IPS DF 6.9 (cell line): ENCODE data around the gene B9D1.

ENCODE experiments used
- DNase-seq: peaks from one replicate; pipeline ENCODE4 v3.0.0-alpha.2; 2013; ENCODE audit warnings: low read depth, low spot score
- H3K27ac ChIP-seq: one replicate; pipeline ENCODE4 v1.5.1; 2013; ENCODE audit warnings: low read length, control low read depth
- H3K27me3 ChIP-seq: 2 replicates; pipeline ENCODE4 v1.6.1; 2013; ENCODE audit warnings: mild to moderate bottlenecking, low read length; ENCODE audit not compliant: control insufficient read depth, insufficient read depth
- H3K36me3 ChIP-seq: 2 replicates; pipeline ENCODE4 v1.6.1; 2013; ENCODE audit warnings: low read length; ENCODE audit not compliant: control insufficient read depth, insufficient read depth
- H3K4me1 ChIP-seq: 2 replicates; pipeline ENCODE4 v1.6.1; 2013; ENCODE audit warnings: low read length; ENCODE audit not compliant: control insufficient read depth, insufficient read depth
- H3K4me3 ChIP-seq: 2 replicates; pipeline ENCODE4 v1.5.1; 2013; ENCODE audit warnings: mild to moderate bottlenecking, low read length
- H3K9me3 ChIP-seq: 2 replicates; pipeline ENCODE4 v1.6.1; 2013; ENCODE audit warnings: low read length, inconsistent platforms; ENCODE audit not compliant: control insufficient read depth, insufficient read depth
- WGBS: extraction: QIAGEN DNeasy Blood & Tissue Kit; methylation state at CpG from one replicate; pipeline ENCODE4 v1.1.7; 2013; ENCODE audit warnings: mixed read lengths, missing lambda C conversion rate; ENCODE audit not compliant: insufficient read length, insufficient coverage; 5-methylcytosine and 5-hydroxymethylcytosine counted together

B9D1 gene

DNA sequence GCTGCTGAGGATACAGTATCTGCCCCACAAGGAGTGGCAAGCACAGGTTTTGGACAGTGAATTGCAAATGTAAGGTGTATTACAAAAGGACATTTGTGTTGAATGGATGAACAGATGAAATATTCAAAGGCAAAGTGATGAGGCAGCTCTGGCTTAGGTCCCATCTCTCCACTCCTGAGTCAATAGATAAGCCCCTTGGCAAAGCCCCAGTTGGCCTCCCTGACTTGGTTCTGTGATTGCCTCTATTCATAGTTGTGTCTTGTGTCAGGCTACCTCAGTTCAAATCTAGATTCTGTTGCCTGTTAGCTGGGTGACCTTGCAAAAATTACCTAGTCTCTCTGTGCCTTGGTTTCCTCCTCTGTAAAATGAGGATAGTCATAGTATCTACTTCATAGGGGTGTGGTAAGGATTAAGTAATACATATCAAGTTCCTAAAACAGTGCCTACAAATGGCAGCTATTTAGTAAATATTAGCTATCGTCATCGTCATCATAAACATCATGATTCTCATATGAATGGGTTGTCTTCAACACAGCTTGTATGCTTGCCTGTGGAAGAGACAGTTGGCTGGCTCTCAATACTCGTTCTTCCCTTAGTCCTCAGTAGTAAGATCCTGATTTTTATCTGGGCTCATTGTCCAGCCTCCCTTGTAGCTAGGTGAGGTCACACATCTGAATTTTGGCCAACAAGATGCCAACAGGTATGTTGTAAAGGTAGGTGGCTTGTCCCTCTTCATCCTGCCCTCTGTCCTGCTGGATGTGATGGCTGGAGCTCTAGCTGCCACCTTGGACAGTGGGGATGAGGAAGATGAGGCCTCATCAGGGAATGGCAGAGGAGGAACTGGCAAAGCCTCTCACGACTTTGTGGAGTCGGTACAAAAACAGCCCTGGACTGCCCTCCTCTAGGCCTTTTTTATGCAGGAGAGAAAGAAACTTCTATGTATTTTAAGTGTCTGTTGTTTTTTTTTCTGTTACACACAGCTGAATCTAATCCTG is 26.6 kb upstream of the B9D1 start:
- Histone ChIP-seq H3K4me1 (peaks cover 9% of the 10 kb centered on the region), H3K36me3 (peaks cover 5% of the 10 kb centered on the region; the same call in 1 of the 2 replicates), H3K9me3 (no peaks in the 10 kb centered on the region), H3K4me3 (no peak overlapping the region), H3K27me3 (no peaks in the 10 kb centered on the region), H3K27ac (no peak overlapping the region)
- no peak for DNase-seq
- WGBS: no CpG with 5 or more reads among the region's 5 CpGs

DNA sequence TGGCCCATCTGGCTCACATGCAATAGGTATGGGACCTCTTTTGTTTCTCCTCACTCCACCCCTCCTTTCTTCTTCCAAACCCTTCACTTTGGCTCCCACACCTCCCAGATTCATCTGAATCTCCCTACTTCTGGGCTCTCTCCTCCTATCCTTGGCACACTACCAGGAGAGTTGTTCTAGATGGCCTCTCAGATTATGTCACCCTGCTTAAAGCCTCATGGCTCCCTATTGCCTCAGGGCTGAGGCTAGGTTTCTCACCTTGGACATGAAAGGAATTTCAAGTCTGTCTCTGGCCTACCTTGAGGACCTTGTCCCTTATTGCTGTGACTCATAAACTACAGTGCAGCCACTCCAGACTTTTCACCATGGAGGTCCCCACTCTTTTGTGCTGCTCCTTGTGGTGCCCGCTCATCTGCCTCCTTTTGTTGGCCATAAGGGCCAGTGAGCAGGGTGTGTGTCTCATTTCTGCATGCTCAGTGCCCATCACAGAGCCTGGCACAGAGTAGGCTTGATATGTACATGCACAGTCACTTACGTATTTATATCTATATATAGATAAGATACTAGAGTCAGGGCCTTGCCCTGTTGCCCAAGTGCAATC is 25.5 kb upstream of the B9D1 start:
- WGBS: no CpG with 5 or more reads among the region's 2 CpGs
- Histone ChIP-seq H3K27me3 (no peaks in the 10 kb centered on the region), H3K4me1 (peaks cover 9% of the 10 kb centered on the region), H3K27ac (no peak overlapping the region), H3K9me3 (no peaks in the 10 kb centered on the region), H3K4me3 (no peak overlapping the region), H3K36me3 (peaks cover 14% of the 10 kb centered on the region)
- no peak for DNase-seq

DNA sequence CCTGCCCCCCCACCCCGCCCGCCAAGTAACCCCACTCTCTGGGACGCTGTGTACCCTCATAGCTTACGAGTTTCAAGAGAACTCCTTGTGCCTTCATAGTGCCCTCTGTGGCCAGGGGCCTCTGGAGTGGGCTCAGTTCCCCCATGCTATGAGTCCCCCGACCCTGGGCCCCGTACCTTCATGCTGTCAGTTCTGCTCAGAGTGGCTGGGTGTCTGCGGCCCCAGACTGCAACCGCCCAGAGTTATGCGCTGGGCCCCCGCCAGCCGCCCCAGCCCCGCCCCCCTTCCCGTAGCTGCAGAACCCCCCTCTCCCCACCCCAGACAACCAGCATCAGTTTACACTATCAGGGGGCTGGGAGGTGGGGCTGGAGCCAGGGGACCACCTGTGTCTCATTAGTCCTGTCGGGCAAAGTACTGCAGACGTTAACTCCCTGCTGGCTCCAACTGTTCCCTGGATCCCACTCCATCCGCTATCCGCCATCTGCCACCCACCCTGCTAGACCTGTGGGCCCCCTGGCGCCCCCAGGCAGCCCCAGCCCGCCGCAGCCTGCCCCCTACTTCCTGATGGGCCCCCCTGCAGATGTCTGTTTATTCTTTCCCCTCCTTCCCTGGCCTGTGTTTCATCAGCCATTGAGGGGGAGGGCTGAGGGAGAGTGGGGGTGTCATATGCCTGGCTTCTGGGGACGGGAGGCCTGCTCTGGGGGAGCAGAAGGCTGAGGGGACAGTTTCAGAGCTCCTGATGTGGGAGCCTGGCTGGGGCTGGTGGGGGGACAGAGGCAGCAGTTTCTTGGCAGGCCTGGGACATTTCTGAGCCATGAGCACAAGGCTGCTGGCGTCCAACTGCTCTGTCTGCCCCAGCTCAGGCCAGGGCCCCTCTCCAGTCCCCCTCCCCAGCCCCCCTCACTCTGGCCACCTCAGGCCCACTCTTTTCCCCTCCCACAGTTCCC is 24.7 kb upstream of the B9D1 start, which contains the start of gene MFAP4:
TSS of gene MFAP4 (minus strand) at position 217 of the 947 bp plus-strand sequence. CDS start at position 182, 35 bp downstream.
- no peak for DNase-seq
- no peaks in the 10 kb centered on the region for H3K27me3 ChIP-seq
- H3K9me3 ChIP-seq: no peaks in the 10 kb centered on the region
- 0 out of 2 replicates have a peak within 1 kb of the TSS, but pooled peaks have one; percentile 5 for H3K4me3 ChIP-seq
- H3K4me1 ChIP-seq: peaks cover 9% of the 10 kb centered on the region
- H3K36me3 ChIP-seq: peaks cover 22% of the 10 kb centered on the region
- no CpG with 5 or more reads among the region's 22 CpGs for WGBS
- no peak within 1 kb of the TSS for H3K27ac ChIP-seq

DNA sequence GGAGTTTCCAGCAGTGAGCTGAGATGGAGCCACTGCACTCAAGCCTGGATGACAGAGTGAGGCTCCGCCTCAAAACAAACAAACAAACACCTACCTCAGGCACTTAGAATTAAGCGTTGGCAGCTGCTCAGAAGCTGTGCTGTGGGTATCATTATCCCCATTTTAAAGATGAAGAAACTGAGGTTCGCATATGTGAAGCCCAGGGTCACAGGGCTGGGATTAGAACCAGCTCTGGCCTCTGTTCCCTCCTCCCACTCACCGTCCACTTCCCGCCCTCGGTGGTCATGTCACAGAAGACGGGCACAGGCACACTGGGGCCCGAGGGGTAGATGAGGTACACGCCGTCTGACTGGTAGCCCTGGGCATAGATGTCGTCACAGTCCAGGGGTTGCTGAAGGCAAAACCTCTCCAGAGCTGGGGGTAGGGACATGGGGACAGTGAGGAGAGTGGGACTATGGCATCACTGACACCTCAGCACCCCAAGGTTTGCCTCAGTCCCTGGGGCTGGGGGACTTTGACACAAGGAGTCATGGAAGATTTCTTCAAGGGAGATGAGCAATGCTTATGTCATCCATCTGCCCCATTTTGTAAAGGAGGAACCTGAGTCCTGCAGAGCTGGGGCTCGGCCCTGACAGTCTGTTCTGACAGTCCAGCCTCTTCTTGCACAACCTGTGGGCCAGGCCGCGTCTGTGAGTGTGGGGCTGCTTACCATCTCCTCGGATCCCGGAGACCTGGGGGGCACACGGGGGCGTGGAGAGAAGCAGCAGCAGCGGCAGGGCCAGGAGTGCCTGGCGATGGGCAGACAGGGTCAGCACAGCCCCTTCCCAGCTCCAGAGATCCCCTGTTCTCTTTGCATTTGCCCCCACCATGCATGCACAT is 23.8 kb upstream of the B9D1 start:
- Histone ChIP-seq H3K4me3 (0 out of 2 replicates have a peak overlapping the region, but pooled peaks have one; percentile 5), H3K4me1 (peaks cover 8% of the 10 kb centered on the region; the same call in 1 of the 2 replicates), H3K27me3 (no peaks in the 10 kb centered on the region), H3K9me3 (no peaks in the 10 kb centered on the region), H3K36me3 (peaks cover 31% of the 10 kb centered on the region), H3K27ac (no peak overlapping the region)
- WGBS: no CpG with 5 or more reads among the region's 20 CpGs
- no peak for DNase-seq

DNA sequence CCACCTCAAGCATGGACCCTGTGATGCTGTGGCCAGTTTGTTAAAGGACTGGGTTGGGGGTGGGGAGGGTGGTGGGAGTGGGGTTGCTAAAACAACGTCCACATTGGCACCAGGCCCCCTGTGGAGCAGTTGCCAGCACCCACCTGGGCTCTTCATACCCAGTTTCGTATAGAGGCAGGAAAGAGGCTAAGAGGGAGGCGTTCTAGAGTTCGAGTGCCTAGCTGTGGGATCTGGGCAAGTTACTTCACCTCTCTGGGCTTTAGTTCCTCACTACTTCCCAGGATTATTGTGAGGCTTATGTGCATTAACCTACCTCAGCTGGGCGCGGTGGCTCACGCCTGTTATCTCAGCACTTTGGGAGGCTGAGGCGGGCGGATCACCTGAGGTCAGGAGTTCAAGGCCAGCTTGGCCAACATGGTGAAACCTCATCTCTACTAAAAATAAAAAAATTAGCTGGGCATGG is 23.0 kb upstream of the B9D1 start:
- Histone ChIP-seq H3K4me3 (no peak overlapping the region), H3K27ac (no peak overlapping the region), H3K9me3 (no peaks in the 10 kb centered on the region), H3K36me3 (peaks cover 39% of the 10 kb centered on the region), H3K4me1 (peaks cover 8% of the 10 kb centered on the region; the same call in 1 of the 2 replicates), H3K27me3 (no peaks in the 10 kb centered on the region)
- no peak for DNase-seq
- WGBS: no CpG with 5 or more reads among the region's 9 CpGs

DNA sequence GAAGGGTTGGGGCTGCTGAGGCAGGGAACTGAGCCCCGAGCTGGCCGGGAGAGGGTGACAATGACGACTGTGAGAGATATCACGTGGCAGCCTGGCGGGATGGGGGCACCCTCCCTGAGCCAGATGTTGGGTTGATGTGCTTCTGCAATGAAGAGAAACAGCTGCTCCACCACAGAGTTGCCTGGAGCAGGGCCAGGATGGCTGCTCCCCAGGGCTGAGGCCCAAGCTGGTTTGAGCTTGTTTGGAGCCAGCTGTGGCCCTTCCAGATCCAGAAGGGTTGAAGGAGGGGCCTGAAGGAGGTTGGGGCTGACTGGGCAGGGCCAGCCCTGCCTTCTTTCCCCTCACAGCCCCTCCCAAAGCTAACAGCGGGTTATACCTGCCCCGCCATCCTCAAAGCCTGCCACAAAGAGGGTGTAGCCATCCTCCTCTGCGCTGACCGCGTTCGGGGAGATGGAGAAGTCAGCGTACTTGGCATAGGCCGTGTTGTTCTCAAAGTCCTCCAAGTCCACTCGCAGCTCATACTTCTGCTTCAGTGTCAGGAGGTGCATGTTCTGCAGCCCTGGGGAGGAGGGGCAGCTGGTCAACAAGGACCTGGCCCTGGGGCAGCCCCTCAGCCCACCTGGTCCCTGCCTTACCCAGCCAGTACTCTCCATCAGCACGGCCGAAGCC is 22.3 kb upstream of the B9D1 start:
- H3K4me3 ChIP-seq: no peak overlapping the region
- H3K27ac ChIP-seq: no peak overlapping the region
- no peak for DNase-seq
- no peaks in the 10 kb centered on the region for H3K27me3 ChIP-seq
- no peaks in the 10 kb centered on the region for H3K9me3 ChIP-seq
- WGBS: no CpG with 5 or more reads among the region's 16 CpGs
- peaks cover 43% of the 10 kb centered on the region for H3K36me3 ChIP-seq
- H3K4me1 ChIP-seq: peaks cover 8% of the 10 kb centered on the region; the same call in 1 of the 2 replicates

DNA sequence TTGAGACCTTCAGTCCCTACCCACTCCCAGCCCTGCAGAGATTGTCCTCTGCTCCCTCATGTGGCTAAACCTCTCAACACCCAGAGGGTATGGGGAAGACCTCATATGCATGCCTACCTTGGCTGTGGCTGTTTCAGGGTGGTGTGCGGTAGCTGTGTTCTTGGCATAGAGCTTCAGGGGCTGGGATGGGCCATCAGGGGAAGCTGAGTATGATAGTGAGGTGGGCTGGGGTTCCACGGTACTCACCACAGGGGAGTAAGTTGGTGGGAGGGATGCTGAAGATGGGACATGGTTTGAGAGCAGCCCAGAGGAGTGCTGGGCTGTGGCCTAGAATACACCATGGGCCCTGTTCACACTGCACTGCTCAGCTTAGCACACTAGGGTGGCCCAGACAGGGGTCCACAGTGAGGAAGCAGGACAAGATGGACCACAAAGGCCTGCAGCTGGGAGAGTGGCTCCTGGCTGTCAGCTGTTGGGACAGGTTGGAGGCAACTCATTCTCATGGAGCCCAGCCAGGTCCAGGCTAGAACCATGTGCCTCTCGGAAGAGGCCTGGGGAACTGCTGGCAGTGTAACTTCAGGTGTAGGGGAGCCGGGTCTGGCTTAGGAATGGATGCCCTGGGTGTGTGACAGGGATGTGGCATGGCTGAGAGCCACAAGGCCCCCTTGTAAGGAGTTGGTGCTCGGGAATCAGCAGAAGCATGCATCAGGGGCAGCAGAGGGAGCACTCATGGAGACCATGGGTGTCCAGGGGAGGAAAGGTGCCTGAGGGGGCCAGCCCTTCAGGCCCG is 21.4 kb upstream of the B9D1 start:
- DNase-seq: no peak
- Histone ChIP-seq H3K36me3 (peaks cover 49% of the 10 kb centered on the region), H3K9me3 (no peaks in the 10 kb centered on the region), H3K27me3 (no peaks in the 10 kb centered on the region), H3K4me1 (peaks cover 9% of the 10 kb centered on the region; the same call in 1 of the 2 replicates), H3K4me3 (no peak overlapping the region), H3K27ac (no peak overlapping the region)
- no CpG with 5 or more reads among the region's 6 CpGs for WGBS

DNA sequence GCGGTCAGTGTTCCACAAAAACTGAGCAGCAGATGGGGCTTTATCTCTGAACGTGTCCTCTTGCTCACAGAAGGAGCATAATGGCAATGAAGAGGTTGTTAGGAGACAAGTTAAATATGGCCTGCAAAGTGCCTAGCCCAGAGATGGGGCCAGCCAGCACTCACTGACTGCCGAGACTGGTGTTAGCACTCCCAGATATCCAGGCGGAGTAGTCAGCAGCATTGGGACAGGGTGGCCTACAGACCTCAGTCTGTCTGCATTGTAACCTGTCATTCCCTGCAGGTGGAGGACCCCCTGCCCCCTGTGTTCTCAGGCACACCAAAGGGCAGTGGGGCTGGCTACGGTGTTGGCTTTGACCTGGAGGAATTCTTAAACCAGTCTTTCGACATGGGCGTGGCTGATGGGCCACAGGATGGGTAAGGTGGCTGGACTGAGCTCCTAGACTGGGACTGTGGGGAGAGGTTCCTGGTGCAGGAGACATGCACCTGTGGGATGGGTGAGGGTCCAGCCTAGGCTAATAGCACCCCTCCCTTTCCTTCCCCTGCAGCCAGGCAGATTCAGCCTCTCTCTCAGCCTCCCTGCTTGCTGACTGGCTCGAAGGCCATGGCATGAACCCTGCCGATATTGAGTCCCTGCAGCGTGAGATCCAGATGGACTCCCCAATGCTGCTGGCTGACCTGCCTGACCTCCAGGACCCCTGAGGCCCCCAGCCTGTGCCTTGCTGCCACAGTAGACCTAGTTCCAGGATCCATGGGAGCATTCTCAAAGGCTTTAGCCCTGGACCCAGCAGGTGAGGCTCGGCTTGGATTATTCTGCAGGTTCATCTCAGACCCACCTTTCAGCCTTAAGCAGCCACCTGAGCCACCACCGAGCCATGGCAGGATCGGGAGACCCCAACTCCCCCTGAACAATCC is 20.3 kb upstream of the B9D1 start:
- no peaks in the 10 kb centered on the region for H3K27me3 ChIP-seq
- peaks cover 7% of the 10 kb centered on the region; the same call in 1 of the 2 replicates for H3K4me1 ChIP-seq
- peaks cover 49% of the 10 kb centered on the region for H3K36me3 ChIP-seq
- no peaks in the 10 kb centered on the region for H3K9me3 ChIP-seq
- WGBS: no CpG with 5 or more reads among the region's 13 CpGs
- no peak overlapping the region for H3K27ac ChIP-seq
- no peak overlapping the region for H3K4me3 ChIP-seq
- no peak for DNase-seq
